SH-SY5Y (cell line): ENCODE data around the gene STARD9.

Experiments used
- GATA2 ChIP-seq: IDR thresholded peaks from 2 replicates; pipeline ENCODE4 v1.6.1; 2011; ENCODE audit warnings: mild to moderate bottlenecking, low read depth, low read length
- GATA3 ChIP-seq: IDR thresholded peaks from 2 replicates; pipeline ENCODE4 v1.6.1; 2011; ENCODE audit warnings: low read depth, mild to moderate bottlenecking, low read length, moderate library complexity

DNA sequence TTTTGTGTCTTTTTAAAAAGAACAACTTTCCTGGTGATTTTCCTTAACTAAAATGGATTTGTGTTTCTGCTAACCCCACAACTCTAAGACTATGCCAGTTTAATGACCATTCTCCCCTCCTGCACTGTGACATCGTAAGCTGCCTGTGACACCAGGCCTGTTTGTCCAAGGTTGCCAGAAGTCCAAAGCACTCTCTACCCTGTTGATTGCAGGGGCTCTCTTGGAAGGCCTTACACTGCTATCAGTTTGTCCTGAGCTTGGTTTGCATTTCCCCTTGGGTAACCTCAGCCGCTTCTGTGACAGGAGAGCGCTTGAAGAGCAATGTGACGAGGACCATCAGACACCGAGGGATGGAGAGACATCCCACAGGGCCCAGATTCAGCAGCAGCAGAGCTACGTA, 105.7 kb downstream of the STARD9 start:
- TF ChIP-seq GATA2 (no peak), GATA3 (no peak)
